Muscle layer of duodenum (tissue), 2 donors: ENCODE results near the gene ZNF521.
"Not testable (repeated sequence)": the region's sequence is repeated elsewhere in the genome, so short reads cannot be mapped to it uniquely, and the experiment has no call there.

Experiments
- H3K27ac ChIP-seq: one replicate; pipeline ENCODE4 v1.7.0; 2013; ENCODE audit warnings: mild to moderate bottlenecking, low read length
- H3K27me3 ChIP-seq: one replicate; pipeline ENCODE4 v1.7.0; 2013; ENCODE audit warnings: low read depth, mild to moderate bottlenecking, control low read depth, low read length
- H3K36me3 ChIP-seq, 2 donors: one replicate each; pipeline ENCODE4 v1.7.0; 2013; ENCODE audit warnings: low read length in 2 of 2, control low read depth in 1 of 2, mild to moderate bottlenecking in 1 of 2; ENCODE audit not compliant: insufficient read depth in 2 of 2, control insufficient read depth in 1 of 2
- H3K4me1 ChIP-seq, 2 donors: one replicate each; pipeline ENCODE4 v1.7.0; 2013; ENCODE audit warnings: low read length in 2 of 2, mild to moderate bottlenecking in 2 of 2, control low read depth in 1 of 2, moderate library complexity in 1 of 2; ENCODE audit not compliant: insufficient read depth in 2 of 2, control insufficient read depth in 1 of 2
- H3K4me3 ChIP-seq, 2 donors: one replicate each; pipeline ENCODE4 v1.7.0; 2013; ENCODE audit warnings: low read length in 2 of 2, low read depth in 1 of 2, mild to moderate bottlenecking in 1 of 2
- H3K9me3 ChIP-seq, 2 donors: one replicate each; pipeline ENCODE4 v1.7.0; 2013; ENCODE audit warnings: low read length in 2 of 2, control low read depth in 1 of 2, mild to moderate bottlenecking in 1 of 2; ENCODE audit not compliant: control insufficient read depth in 1 of 2
- donor health status: healthy.

ZNF521 gene

DNA sequence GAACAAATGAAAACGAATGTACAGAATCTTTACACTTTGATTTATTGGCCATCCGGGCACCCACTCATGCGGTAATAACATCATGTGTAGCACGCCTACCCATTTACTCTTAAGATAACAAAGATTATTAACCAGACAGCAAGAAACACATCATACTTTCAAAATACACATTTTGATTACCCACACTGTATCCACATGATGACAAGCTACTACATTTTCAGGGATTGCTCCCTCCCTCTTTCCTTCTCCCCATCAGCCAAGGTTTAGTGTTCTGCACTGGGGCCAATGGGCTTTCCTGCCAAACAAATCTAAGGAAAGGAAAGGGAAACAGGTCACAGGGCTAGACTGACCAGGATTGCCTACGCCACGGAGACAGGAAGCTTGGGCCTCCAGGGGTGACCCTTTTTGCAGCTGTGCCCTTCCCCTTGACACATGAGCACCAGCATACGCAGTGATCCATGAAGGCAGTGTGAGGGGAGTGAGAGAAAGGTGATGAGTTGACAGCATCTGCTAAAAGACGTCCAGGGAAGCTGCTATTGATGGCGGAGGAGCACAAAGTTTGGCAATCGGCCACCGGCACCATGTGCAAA is 76.5 kb downstream of the ZNF521 start:
- Histone ChIP-seq H3K27ac (no peak overlapping the region), H3K4me3 (no peak overlapping the region), H3K36me3 (no peaks in the 10 kb centered on the region), H3K4me1 (peaks cover 0 to 5% of the 10 kb centered on the region in 2 donors), H3K27me3 (no peaks in the 10 kb centered on the region), H3K9me3 (no peaks in the 10 kb centered on the region)

DNA sequence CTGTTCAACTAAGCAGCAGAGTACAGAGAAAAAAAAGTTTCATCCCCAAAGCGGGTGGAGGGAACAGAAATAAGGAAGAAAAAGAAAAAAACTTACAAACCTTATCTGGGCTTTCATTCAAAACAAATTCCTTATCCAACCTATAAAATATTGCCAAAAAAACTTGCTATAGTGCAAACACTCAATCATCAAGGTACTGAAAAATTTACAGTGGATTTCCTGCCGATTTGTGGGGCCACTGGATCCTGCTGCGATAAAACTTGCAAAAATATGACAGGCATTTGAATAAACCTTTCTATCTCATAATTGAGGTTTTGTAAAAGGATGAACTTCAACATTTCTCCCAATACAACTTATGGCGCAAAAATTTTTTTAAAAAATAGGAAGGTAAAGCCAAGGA is 77.0 kb downstream of the ZNF521 start:
- Histone ChIP-seq H3K4me3 (no peak overlapping the region), H3K4me1 (peaks cover 0 to 5% of the 10 kb centered on the region in 2 donors), H3K36me3 (no peaks in the 10 kb centered on the region), H3K27ac (no peak overlapping the region), H3K27me3 (no peaks in the 10 kb centered on the region), H3K9me3 (no peaks in the 10 kb centered on the region)

GRCh38 chr18:25266931-25267527 is 84.9 kb downstream of the ZNF521 start:
- not testable (repeated sequence) for H3K27ac ChIP-seq, H3K4me3 ChIP-seq, H3K27me3 ChIP-seq, H3K9me3 ChIP-seq, H3K4me1 ChIP-seq, H3K36me3 ChIP-seq

- Histone ChIP-seq H3K27ac (no peak overlapping the region), H3K36me3 (no peaks in the 10 kb centered on the region), H3K4me1 (no peaks in the 10 kb centered on the region), H3K9me3 (no peaks in the 10 kb centered on the region), H3K4me3 (no peak overlapping the region), H3K27me3 (no peaks in the 10 kb centered on the region)
These were observed 89.0 kb downstream of the ZNF521 start for GRCh38 chr18:25262920-25263319.

DNA sequence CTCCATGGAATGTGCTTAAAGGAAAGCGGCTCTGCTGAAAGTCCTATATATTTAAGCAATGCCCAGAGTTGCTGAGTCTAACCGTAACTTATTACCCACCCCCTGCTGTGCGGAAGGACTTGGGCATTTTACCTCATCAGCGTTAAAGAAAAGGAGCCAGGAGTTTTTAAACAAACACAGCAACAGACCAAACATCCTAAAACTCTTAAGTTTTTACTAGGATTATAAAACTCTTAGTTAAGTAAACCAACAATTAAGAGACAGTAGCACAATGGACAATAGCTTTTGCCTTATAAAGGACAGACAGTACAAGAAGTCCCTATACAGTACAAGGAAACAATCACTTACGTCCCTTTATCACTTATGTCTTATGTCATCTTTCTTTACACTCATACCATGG is 90.2 kb downstream of the ZNF521 start:
- Histone ChIP-seq H3K36me3 (no peaks in the 10 kb centered on the region), H3K27me3 (no peaks in the 10 kb centered on the region), H3K9me3 (no peaks in the 10 kb centered on the region), H3K4me3 (no peak overlapping the region), H3K27ac (no peak overlapping the region), H3K4me1 (no peaks in the 10 kb centered on the region)

DNA sequence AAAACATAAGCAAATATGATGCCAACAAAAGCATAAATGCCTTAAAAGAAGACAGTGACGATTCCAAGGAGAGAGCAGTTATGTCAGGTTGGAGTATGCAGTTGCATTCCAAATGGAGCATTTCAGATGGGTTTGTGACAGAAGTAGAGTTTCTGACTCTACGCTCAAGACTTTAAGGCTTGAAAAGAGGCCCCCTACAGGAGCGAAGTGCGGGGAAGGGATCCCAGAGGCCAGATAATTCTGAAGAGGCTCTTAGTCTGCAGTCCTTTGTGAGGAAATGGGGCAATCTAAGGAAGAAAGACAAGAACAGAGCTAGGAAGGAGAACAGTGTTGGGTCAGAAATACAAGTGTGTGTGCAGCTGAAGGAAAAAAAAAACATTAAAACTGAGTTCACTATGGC is 95.5 kb downstream of the ZNF521 start:
- Histone ChIP-seq H3K4me1 (peaks cover 0 to 4% of the 10 kb centered on the region in 2 donors), H3K4me3 (no peak overlapping the region), H3K27me3 (no peaks in the 10 kb centered on the region), H3K27ac (no peak overlapping the region), H3K36me3 (no peaks in the 10 kb centered on the region), H3K9me3 (no peaks in the 10 kb centered on the region)

GRCh38 chr18:25253779-25254178 is 98.2 kb downstream of the ZNF521 start:
- Histone ChIP-seq H3K27ac (no peak overlapping the region), H3K27me3 (no peaks in the 10 kb centered on the region), H3K36me3 (no peaks in the 10 kb centered on the region), H3K9me3 (no peaks in the 10 kb centered on the region), H3K4me1 (peaks cover 0 to 13% of the 10 kb centered on the region in 2 donors), H3K4me3 (no peak overlapping the region)

- no peaks in the 10 kb centered on the region for H3K9me3 ChIP-seq
- H3K4me3 ChIP-seq = no peak overlapping the region
- no peaks in the 10 kb centered on the region for H3K27me3 ChIP-seq
- H3K27ac ChIP-seq = no peak overlapping the region
- no peaks in the 10 kb centered on the region for H3K36me3 ChIP-seq
- H3K4me1 ChIP-seq = peaks cover 0 to 13% of the 10 kb centered on the region in 2 donors
These were observed 98.8 kb downstream of the ZNF521 start for GRCh38 chr18:25253136-25253535.

- H3K9me3 ChIP-seq = no peaks in the 10 kb centered on the region
- H3K36me3 ChIP-seq = no peaks in the 10 kb centered on the region
- H3K4me1 ChIP-seq = peaks cover 0 to 13% of the 10 kb centered on the region in 2 donors
- no peak overlapping the region for H3K4me3 ChIP-seq
- H3K27me3 ChIP-seq = no peaks in the 10 kb centered on the region
- no peak overlapping the region for H3K27ac ChIP-seq
These were observed 100.9 kb downstream of the ZNF521 start for GRCh38 chr18:25251068-25251467.

DNA sequence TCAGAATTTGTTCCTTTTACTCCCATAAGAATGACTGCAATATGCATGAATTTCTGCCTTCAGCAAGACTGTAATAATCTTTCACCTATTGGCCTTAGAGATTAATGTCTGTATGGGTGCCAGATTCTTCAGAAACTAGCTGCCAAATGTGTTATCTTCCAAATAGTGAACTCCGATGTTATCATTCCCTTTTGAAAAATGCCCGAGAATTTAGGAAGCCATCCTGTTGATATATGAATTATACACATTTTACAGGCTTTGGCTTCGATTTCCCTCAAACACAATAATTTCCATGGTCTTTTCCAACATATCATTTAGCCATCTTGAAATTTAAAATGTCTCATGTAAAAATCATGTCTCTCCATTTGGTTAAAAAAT is 101.5 kb downstream of the ZNF521 start:
- H3K9me3 ChIP-seq = no peaks in the 10 kb centered on the region
- H3K4me1 ChIP-seq = peaks cover 0 to 13% of the 10 kb centered on the region in 2 donors
- no peak overlapping the region for H3K27ac ChIP-seq
- H3K27me3 ChIP-seq = no peaks in the 10 kb centered on the region
- no peaks in the 10 kb centered on the region for H3K36me3 ChIP-seq
- H3K4me3 ChIP-seq = no peak overlapping the region

- no peaks in the 10 kb centered on the region for H3K27me3 ChIP-seq
- H3K36me3 ChIP-seq = no peaks in the 10 kb centered on the region
- H3K9me3 ChIP-seq = no peaks in the 10 kb centered on the region
- H3K4me1 ChIP-seq = peaks cover 0 to 13% of the 10 kb centered on the region in 2 donors
- no peak overlapping the region for H3K27ac ChIP-seq
- no peak overlapping the region for H3K4me3 ChIP-seq
These were observed 103.2 kb downstream of the ZNF521 start for GRCh38 chr18:25248755-25249154.

DNA sequence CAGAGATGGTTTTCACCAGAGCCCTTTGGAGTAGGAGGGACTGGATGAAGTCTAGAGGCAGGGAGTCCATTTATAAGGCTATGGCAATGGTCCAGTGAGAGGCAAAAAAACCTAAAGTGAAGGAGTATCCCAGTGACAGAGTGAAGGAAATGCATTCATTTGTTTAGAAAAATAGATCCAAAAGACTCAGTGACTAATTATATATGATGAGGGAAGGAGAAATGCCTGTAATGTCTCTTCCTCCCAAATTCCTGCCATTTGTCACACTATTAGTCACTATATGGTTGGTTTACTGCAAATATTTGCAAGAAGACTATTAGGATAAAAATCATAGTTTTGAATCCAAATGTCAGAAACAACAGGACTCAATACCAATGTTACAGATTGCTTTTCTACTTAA is 104.2 kb downstream of the ZNF521 start:
- H3K36me3 ChIP-seq = no peaks in the 10 kb centered on the region
- H3K27ac ChIP-seq = no peak overlapping the region
- H3K9me3 ChIP-seq = no peaks in the 10 kb centered on the region
- no peaks in the 10 kb centered on the region for H3K27me3 ChIP-seq
- H3K4me3 ChIP-seq = no peak overlapping the region
- H3K4me1 ChIP-seq = peaks cover 0 to 10% of the 10 kb centered on the region in 2 donors
